GM12878 (cell line): ENCODE results near the gene TLX1. TPM values are rescaled to one million over a fixed set of nuclear protein-coding genes. Genes with fewer than 3 reads are reported as not detected.

Experiments
- ATAC-seq: fragments of 200-7000 bp; cut with Tn5 transposase; 3 replicates; pipeline ENCODE4 v1.9.1; 2020; ENCODE audit warnings: mild to moderate bottlenecking, moderate library complexity
- BruUV-seq: library from RNA; stranded (reverse); fragments of 400-500 nt; replicated peaks from 2 replicates; lab custom pipeline; 2021; lab: Mats Ljungman, UMichigan
- CTCF ChIA-PET: fragments of 300-600 bp; sonication (Branson Sonifier 250); formaldehyde crosslinking; extraction: SDS; loops from one replicate; lab custom pipeline; 2021; ENCODE audit warnings: inconsistent platforms; lab: Yijun Ruan, JAX
- POLR2A ChIA-PET: fragments of 350-600 bp; formaldehyde crosslinking; extraction: SDS; loops from one replicate; lab custom pipeline; 2021; ENCODE audit warnings: inconsistent platforms; lab: Charles Lee
- RAD21 ChIA-PET: fragments of 300-600 bp; sonication (Branson Sonifier 250); formaldehyde crosslinking; loops from one replicate; lab custom pipeline; 2023; ENCODE audit warnings: antibody characterized with exemption; ENCODE audit not compliant: unreplicated experiment; lab: Charles Lee
- SMC1A ChIA-PET: fragments of 300-600 bp; sonication (Branson Sonifier 250); formaldehyde crosslinking; loops from one replicate; lab custom pipeline; 2023; ENCODE audit not compliant: unreplicated experiment, uncharacterized antibody; lab: Charles Lee
- DNase-seq: peaks from one replicate; pipeline ENCODE4 v3.0.0-alpha.2; 2011; ENCODE audit warnings: low read depth, low spot score
- FAIRE-seq: peaks from 3 replicates; lab custom pipeline; 2011; peaks lifted over from hg19 to GRCh38; lab: Jason Lieb, UNC
- H2AFZ ChIP-seq: 2 replicates; pipeline ENCODE4 v1.6.0; 2011; ENCODE audit warnings: low read depth, low read length, control low read depth; ENCODE audit not compliant: control insufficient read depth
- H3K27ac ChIP-seq: 2 replicates; pipeline ENCODE4 v1.5.1; 2011; ENCODE audit warnings: control low read depth; ENCODE audit not compliant: control insufficient read depth, insufficient read depth
- H3K27me3 ChIP-seq, 2 experiments: replicated peaks in 1 of 2; 2 replicates each; pipeline versions ENCODE4 v1.6.0 to v1.6.1; 2011; ENCODE audit warnings: low read length in 1 of 2; ENCODE audit not compliant: control insufficient read depth in 2 of 2, insufficient read depth in 2 of 2
- H3K36me3 ChIP-seq, 2 experiments: 2 replicates each; pipeline ENCODE4 v1.5.1; 2011; ENCODE audit warnings: low read length in 1 of 2; ENCODE audit not compliant: control insufficient read depth in 2 of 2, insufficient read depth in 2 of 2
- H3K4me1 ChIP-seq: 2 replicates; pipeline ENCODE4 v1.6.1; 2011; ENCODE audit warnings: mild to moderate bottlenecking, low read length, moderate library complexity, mixed read lengths; ENCODE audit not compliant: control insufficient read depth, insufficient read depth
- H3K4me2 ChIP-seq: 2 replicates; pipeline ENCODE4 v1.6.0; 2011; ENCODE audit warnings: control low read depth; ENCODE audit not compliant: control insufficient read depth, insufficient read depth
- H3K4me3 ChIP-seq: fragments of 200-600 bp; sonication (generic); 2 replicates; pipeline ENCODE4 v1.5.1; 2016
- H3K79me2 ChIP-seq: 2 replicates; pipeline ENCODE4 v1.6.0; 2011; ENCODE audit warnings: low read length; ENCODE audit not compliant: control insufficient read depth, insufficient read depth
- H3K9ac ChIP-seq: 2 replicates; pipeline ENCODE4 v1.8.0; 2011; ENCODE audit warnings: low read length, control low read depth, mixed read lengths; ENCODE audit not compliant: control insufficient read depth, insufficient read depth
- H3K9me3 ChIP-seq: replicated peaks from 3 replicates; pipeline ENCODE4 v1.5.1; 2011; ENCODE audit warnings: mild to moderate bottlenecking, low read length; ENCODE audit not compliant: control insufficient read depth, insufficient read depth
- H4K20me1 ChIP-seq: 2 replicates; pipeline ENCODE4 v1.6.0; 2011; ENCODE audit not compliant: control insufficient read depth, insufficient read depth
- BMI1 ChIP-seq: fragments of 450-650 bp; IDR thresholded peaks from 2 replicates; pipeline ENCODE4 v1.6.1; 2016; ENCODE audit warnings: mild to moderate bottlenecking, moderate library complexity, borderline replicate concordance
- CHD1 ChIP-seq: IDR thresholded peaks from 2 replicates; pipeline ENCODE4 v1.6.1; 2012; ENCODE audit warnings: low read depth, low read length, improper control_type of control experiment
- DPF2 ChIP-seq: fragments of 450-650 bp; IDR thresholded peaks from 2 replicates; pipeline ENCODE4 v1.6.1; 2017; ENCODE audit warnings: mild to moderate bottlenecking
- EED ChIP-seq: sonication (generic); IDR thresholded peaks from 2 replicates; pipeline ENCODE4 v1.6.1; 2016; ENCODE audit warnings: antibody characterized with exemption, low read depth
- FOXM1 ChIP-seq: IDR thresholded peaks from 2 replicates; pipeline ENCODE4 v1.6.1; 2012; ENCODE audit warnings: low read depth, mild to moderate bottlenecking, inconsistent platforms, low read length, moderate library complexity
- GABPA ChIP-seq: IDR thresholded peaks from 2 replicates; pipeline ENCODE4 v1.6.1; 2014; ENCODE audit warnings: antibody characterized with exemption, low read depth, mild to moderate bottlenecking, inconsistent platforms
- POLR2AphosphoS5 ChIP-seq: IDR thresholded peaks from 2 replicates; pipeline ENCODE4 v1.6.1; 2011; ENCODE audit warnings: mild to moderate bottlenecking, low read length, inconsistent platforms
- POU2F2 ChIP-seq: IDR thresholded peaks from 3 replicates; pipeline ENCODE4 v1.6.1; 2011; ENCODE audit warnings: low read depth, mild to moderate bottlenecking, low read length, borderline replicate concordance
- RAD21 ChIP-seq: IDR thresholded peaks from 2 replicates; pipeline ENCODE4 v1.6.1; 2011; ENCODE audit warnings: mild to moderate bottlenecking, low read depth, low read length, moderate library complexity; ENCODE audit not compliant: insufficient read depth
- RB1 ChIP-seq: fragments of 450-650 bp; formaldehyde crosslinking; IDR thresholded peaks from 2 replicates; pipeline ENCODE4 v1.6.1; 2017; ENCODE audit warnings: mild to moderate bottlenecking, borderline replicate concordance
- SP1 ChIP-seq: IDR thresholded peaks from one replicate; pipeline ENCODE4 v1.6.1; 2011; ENCODE audit warnings: low read depth, low read length
- SPI1 ChIP-seq: IDR thresholded peaks from 2 replicates; pipeline ENCODE4 v1.6.1; 2011; ENCODE audit warnings: low read depth, mild to moderate bottlenecking, low read length, moderate library complexity, borderline replicate concordance; ENCODE audit not compliant: insufficient read depth
- STAT3 ChIP-seq: IDR thresholded peaks from 2 replicates; pipeline ENCODE4 v1.6.1; 2011; ENCODE audit warnings: low read depth, low read length, improper control_type of control experiment
- TBL1XR1 ChIP-seq: IDR thresholded peaks from 2 replicates; pipeline ENCODE4 v1.6.1; 2012; ENCODE audit warnings: low read depth, low read length, improper control_type of control experiment
- ZBED1 ChIP-seq: IDR thresholded peaks from 2 replicates; pipeline ENCODE4 v1.6.1; 2016; ENCODE audit warnings: borderline replicate concordance
- WGBS: methylation state at CpG from one replicate; pipeline ENCODE4 v1.1.6; 2016; ENCODE audit warnings: low lambda C conversion rate; ENCODE audit not compliant: insufficient replicate concordance, insufficient coverage; ENCODE audit errors: missing lambda C conversion rate; 5-methylcytosine and 5-hydroxymethylcytosine counted together
- in situ Hi-C: fragments of 300-500 bp; cut with MboI; formaldehyde crosslinking; loops from 9 replicates; pipeline ENCODE4 v1.14.3; 2018; ENCODE audit warnings: mixed read lengths
- intact Hi-C: fragments of 100-400 bp; cut with micrococcal nuclease; formaldehyde crosslinking; loops from one replicate; pipeline ENCODE4 v1.14.2; 2022; ENCODE audit not compliant: unreplicated experiment
- polyA plus RNA-seq, 11 experiments: library from polyadenylated mRNA; depleted of rRNA in 4 of 11; unstranded in 6 of 11; stranded (reverse) in 5 of 11; fragments of >200 nt; fragmentation: Nextera tagmentation in 4 of 11; fragmentation: Illumina TruSeq in 1 of 11; extraction: Ambion mirVana in 4 of 11; extraction: Trizol in 1 of 11; gene quantifications; 1 replicate in 1 of 11; 2 replicates in 10 of 11; pipeline versions ENCODE4 v1.2.1 to v1.2.3, GENCODE V29; 2011 to 2016; ENCODE audit warnings: inconsistent platforms in 2 of 11, missing spikeins in 2 of 11, low read depth in 1 of 11
- total RNA-seq, 4 experiments: library from RNA; depleted of rRNA in 3 of 4; stranded (reverse); fragments of >200 nt in 3 of 4; fragmentation: Illumina TruSeq in 1 of 4; extraction: Trizol in 1 of 4; gene quantifications; 2 replicates each; pipeline versions ENCODE4 v1.2.1 to v1.2.3, GENCODE V29; 2013 to 2021
- TF ChIP-seq, protein P1 (sequence below): fragments of 450-650 bp; formaldehyde crosslinking; IDR thresholded peaks from 2 replicates; pipeline ENCODE4 v1.5.0; 2022; ENCODE audit warnings: mild to moderate bottlenecking, missing genetic modification characterization
- TF ChIP-seq, protein P2 (sequence below): IDR thresholded peaks from 2 replicates; pipeline ENCODE4 v1.6.1; 2012; ENCODE audit warnings: low read length, inconsistent platforms
- TF ChIP-seq, protein P3 (sequence below): fragments of 450-650 bp; IDR thresholded peaks from 2 replicates; pipeline ENCODE4 v1.6.1; 2017; ENCODE audit warnings: low read depth, mild to moderate bottlenecking, moderate library complexity

The TLX1 gene
- total and polyA plus RNA-seq, 10 of the 15 experiments (the other 5 are each of a cell fraction or from before 2014, with no cell fraction given), result not detected

DNA sequence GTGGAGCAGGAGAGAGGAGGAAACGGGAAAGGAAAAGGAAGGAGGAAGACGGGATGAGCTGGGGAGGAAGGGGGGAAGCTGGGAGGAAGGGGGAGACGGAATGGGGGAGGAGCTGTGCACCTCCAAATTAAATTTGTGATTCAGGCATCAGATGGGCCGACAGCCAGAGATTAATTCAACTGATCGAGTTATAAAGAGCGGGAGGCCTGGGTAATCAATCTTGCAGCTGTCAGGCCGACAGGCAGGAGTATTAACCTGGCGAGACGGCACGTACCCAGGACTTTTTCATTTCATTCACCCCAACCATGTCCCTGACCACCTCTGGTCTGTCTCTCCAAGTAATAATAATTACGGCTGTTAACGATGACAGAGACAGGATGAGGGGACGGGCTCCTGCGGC lies 43.1 kb upstream of the TLX1 start (continued):
- TF ChIP-seq, protein P1, sequence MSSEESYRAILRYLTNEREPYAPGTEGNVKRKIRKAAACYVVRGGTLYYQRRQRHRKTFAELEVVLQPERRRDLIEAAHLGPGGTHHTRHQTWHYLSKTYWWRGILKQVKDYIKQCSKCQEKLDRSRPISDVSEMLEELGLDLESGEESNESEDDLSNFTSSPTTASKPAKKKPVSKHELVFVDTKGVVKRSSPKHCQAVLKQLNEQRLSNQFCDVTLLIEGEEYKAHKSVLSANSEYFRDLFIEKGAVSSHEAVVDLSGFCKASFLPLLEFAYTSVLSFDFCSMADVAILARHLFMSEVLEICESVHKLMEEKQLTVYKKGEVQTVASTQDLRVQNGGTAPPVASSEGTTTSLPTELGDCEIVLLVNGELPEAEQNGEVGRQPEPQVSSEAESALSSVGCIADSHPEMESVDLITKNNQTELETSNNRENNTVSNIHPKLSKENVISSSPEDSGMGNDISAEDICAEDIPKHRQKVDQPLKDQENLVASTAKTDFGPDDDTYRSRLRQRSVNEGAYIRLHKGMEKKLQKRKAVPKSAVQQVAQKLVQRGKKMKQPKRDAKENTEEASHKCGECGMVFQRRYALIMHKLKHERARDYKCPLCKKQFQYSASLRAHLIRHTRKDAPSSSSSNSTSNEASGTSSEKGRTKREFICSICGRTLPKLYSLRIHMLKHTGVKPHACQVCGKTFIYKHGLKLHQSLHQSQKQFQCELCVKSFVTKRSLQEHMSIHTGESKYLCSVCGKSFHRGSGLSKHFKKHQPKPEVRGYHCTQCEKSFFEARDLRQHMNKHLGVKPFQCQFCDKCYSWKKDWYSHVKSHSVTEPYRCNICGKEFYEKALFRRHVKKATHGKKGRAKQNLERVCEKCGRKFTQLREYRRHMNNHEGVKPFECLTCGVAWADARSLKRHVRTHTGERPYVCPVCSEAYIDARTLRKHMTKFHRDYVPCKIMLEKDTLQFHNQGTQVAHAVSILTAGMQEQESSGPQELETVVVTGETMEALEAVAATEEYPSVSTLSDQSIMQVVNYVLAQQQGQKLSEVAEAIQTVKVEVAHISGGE, result no peak
- no peak for TF ChIP-seq RB1
- TF ChIP-seq EED, result no peak
- TF ChIP-seq BMI1, result no peak
- no peak for TF ChIP-seq TBL1XR1
- TF ChIP-seq GABPA, result no peak

- RAD21 ChIA-PET, result interaction anchor here (1.3 kb wide), 1 partner anchor 52 kb away, joined by 3 read pairs; no protein-coding TSS in a partner anchor
- Histone ChIP-seq H3K4me3 (no peak overlapping the region), H4K20me1 (no peaks in the 10 kb centered on the region), H3K79me2 (no peaks in the 10 kb centered on the region), H3K4me1 (no peaks in the 10 kb centered on the region), H3K27ac (no peak overlapping the region), H3K36me3 (no peaks in the 10 kb centered on the region), H3K9ac (no peak overlapping the region), H3K27me3 (peaks cover 2 to 6% of the 10 kb centered on the region in 2 experiments), H2AFZ (no peak overlapping the region), H3K4me2 (no peak overlapping the region), H3K9me3 (no peaks in the 10 kb centered on the region)
- intact Hi-C loops (no loop called here), in situ Hi-C loops (no loop called here)
- DNase-seq (no peak), FAIRE-seq (no peak), ATAC-seq (no peak)
- POLR2A ChIA-PET, result no interaction called here
- CTCF ChIA-PET, result interaction anchor here (1.2 kb wide), 1 partner anchor 10 kb away, joined by 4 read pairs; no protein-coding TSS in a partner anchor
- WGBS, result 31% methylated on average over 11 of the region's 11 CpGs
- SMC1A ChIA-PET, result no interaction called here
- no TSS peak for BruUV-seq
- TF ChIP-seq RAD21, result no peak
- no peak for TF ChIP-seq DPF2
- TF ChIP-seq CHD1, result no peak
- no peak for TF ChIP-seq POU2F2
- TF ChIP-seq SPI1, result no peak
- TF ChIP-seq, protein P2, sequence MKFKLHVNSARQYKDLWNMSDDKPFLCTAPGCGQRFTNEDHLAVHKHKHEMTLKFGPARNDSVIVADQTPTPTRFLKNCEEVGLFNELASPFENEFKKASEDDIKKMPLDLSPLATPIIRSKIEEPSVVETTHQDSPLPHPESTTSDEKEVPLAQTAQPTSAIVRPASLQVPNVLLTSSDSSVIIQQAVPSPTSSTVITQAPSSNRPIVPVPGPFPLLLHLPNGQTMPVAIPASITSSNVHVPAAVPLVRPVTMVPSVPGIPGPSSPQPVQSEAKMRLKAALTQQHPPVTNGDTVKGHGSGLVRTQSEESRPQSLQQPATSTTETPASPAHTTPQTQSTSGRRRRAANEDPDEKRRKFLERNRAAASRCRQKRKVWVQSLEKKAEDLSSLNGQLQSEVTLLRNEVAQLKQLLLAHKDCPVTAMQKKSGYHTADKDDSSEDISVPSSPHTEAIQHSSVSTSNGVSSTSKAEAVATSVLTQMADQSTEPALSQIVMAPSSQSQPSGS, result no peak
- no peak for TF ChIP-seq EED
- TF ChIP-seq, protein P3, sequence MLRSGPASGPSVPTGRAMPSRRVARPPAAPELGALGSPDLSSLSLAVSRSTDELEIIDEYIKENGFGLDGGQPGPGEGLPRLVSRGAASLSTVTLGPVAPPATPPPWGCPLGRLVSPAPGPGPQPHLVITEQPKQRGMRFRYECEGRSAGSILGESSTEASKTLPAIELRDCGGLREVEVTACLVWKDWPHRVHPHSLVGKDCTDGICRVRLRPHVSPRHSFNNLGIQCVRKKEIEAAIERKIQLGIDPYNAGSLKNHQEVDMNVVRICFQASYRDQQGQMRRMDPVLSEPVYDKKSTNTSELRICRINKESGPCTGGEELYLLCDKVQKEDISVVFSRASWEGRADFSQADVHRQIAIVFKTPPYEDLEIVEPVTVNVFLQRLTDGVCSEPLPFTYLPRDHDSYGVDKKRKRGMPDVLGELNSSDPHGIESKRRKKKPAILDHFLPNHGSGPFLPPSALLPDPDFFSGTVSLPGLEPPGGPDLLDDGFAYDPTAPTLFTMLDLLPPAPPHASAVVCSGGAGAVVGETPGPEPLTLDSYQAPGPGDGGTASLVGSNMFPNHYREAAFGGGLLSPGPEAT, result no peak
- TF ChIP-seq FOXM1, result no peak
- no peak for TF ChIP-seq SP1
- TF ChIP-seq STAT3, result no peak
- TF ChIP-seq ZBED1, result no peak
- no peak for TF ChIP-seq POLR2AphosphoS5
Measured at GRCh38 chr10:101089520-101090299, 41.4 kb upstream of the TLX1 start.
